Fibroblast of gingiva (primary cell): ENCODE data around the gene REEP1.
"Not testable (repeated sequence)": the region's sequence is repeated elsewhere in the genome, so short reads cannot be mapped to it uniquely, and the experiment has no call there.

Experiments used
- DNase-seq: peaks from one replicate; pipeline ENCODE4 v3.0.0-alpha.2; 2011; ENCODE audit warnings: low read depth

Gene REEP1

GRCh38 chr2:86345783-86346370 is 8.5 kb upstream of the REEP1 start:
- DNase-seq: not testable (repeated sequence)

- DNase-seq: no peak
Observed at GRCh38 chr2:86344404-86344803, 7.0 kb upstream of the REEP1 start.

GRCh38 chr2:86342488-86342887 is 5.1 kb upstream of the REEP1 start:
- no peak for DNase-seq

- DNase-seq: no peak
Observed at GRCh38 chr2:86341470-86341869, 4.0 kb upstream of the REEP1 start.

- no peak for DNase-seq
Observed at GRCh38 chr2:86338778-86339295, 1.4 kb upstream of the REEP1 start.

GRCh38 chr2:86336675-86337243 is 667 bp downstream of the REEP1 start:
- DNase-seq: no peak

- DNase-seq: no peak
Observed at GRCh38 chr2:86335865-86336674, 1.4 kb downstream of the REEP1 start.

- DNase-seq: no peak
Observed at GRCh38 chr2:86333378-86333777, 4.0 kb downstream of the REEP1 start.

GRCh38 chr2:86332654-86333053 is 4.8 kb downstream of the REEP1 start:
- no peak for DNase-seq

- DNase-seq: no peak
Observed at GRCh38 chr2:86331384-86331783, 6.0 kb downstream of the REEP1 start.

GRCh38 chr2:86330001-86330400 is 7.4 kb downstream of the REEP1 start:
- no peak for DNase-seq

GRCh38 chr2:86323273-86324021 is 14.0 kb downstream of the REEP1 start:
- DNase-seq: no peak

- no peak for DNase-seq
Observed at GRCh38 chr2:86319700-86320580, 17.5 kb downstream of the REEP1 start.

GRCh38 chr2:86315084-86315483 is 22.3 kb downstream of the REEP1 start:
- DNase-seq: no peak

GRCh38 chr2:86314125-86314524 is 23.3 kb downstream of the REEP1 start:
- DNase-seq: no peak

GRCh38 chr2:86313341-86313740 is 24.1 kb downstream of the REEP1 start:
- no peak for DNase-seq

- DNase-seq: no peak
Observed at GRCh38 chr2:86311879-86312278, 25.5 kb downstream of the REEP1 start.

GRCh38 chr2:86309966-86310365 is 27.5 kb downstream of the REEP1 start:
- DNase-seq: no peak

GRCh38 chr2:86308984-86309695 is 28.3 kb downstream of the REEP1 start:
- no peak for DNase-seq

GRCh38 chr2:86308356-86308755 is 29.1 kb downstream of the REEP1 start:
- no peak for DNase-seq

- no peak for DNase-seq
Observed at GRCh38 chr2:86307431-86307830, 30.0 kb downstream of the REEP1 start.
